ENCODE data around the gene MTOR. TPM values are rescaled to one million over a fixed set of nuclear protein-coding genes. Genes with fewer than 3 reads are reported as not detected.
A peak's percentile ranks its signal among the peaks of the same experiment; 100 is the strongest.
"Not testable (repeated sequence)": the region's sequence is repeated elsewhere in the genome, so short reads cannot be mapped to it uniquely, and the experiment has no call there.

Gene MTOR
- polyA plus RNA-seq, 4 donors, result 27.5 to 45.6 (median 40.9) TPM

- DNase-seq (ENCODE audit: low read depth in 4 of 4, low spot score in 3 of 4), result no peak
These were observed 19.4 kb upstream of the MTOR start for GRCh38 chr1:11281518-11282331.

GRCh38 chr1:11280719-11281376 is 18.5 kb upstream of the MTOR start:
- DNase-seq (ENCODE audit: low read depth in 4 of 4, low spot score in 3 of 4), result no peak

GRCh38 chr1:11279630-11280029 is 17.3 kb upstream of the MTOR start:
- no peak for DNase-seq (ENCODE audit: low read depth in 4 of 4, low spot score in 3 of 4)

- no peak for DNase-seq (ENCODE audit: low read depth in 4 of 4, low spot score in 3 of 4)
These were observed 16.8 kb upstream of the MTOR start for GRCh38 chr1:11279152-11279551.

GRCh38 chr1:11273595-11274234 is 11.4 kb upstream of the MTOR start:
- DNase-seq (ENCODE audit: low read depth in 4 of 4, low spot score in 3 of 4), result no peak

GRCh38 chr1:11272832-11273594 is 10.7 kb upstream of the MTOR start, which contains the start of gene UBIAD1:
Gene UBIAD1 (plus strand): TSS chr1:11273198. CDS start chr1:11273532, 334 bp downstream.
- peak; percentile 64 to 79 (median 78) for DNase-seq (ENCODE audit: low read depth in 4 of 4, low spot score in 3 of 4)

- DNase-seq (ENCODE audit: low read depth in 4 of 4, low spot score in 3 of 4), result no peak
These were observed 10.1 kb upstream of the MTOR start for GRCh38 chr1:11272544-11272831.

- not testable (repeated sequence) for DNase-seq (ENCODE audit: low read depth in 4 of 4, low spot score in 3 of 4)
These were observed 5.3 kb upstream of the MTOR start for GRCh38 chr1:11267350-11268337.

GRCh38 chr1:11266268-11267074 is 4.1 kb upstream of the MTOR start:
- no peak for DNase-seq (ENCODE audit: low read depth in 4 of 4, low spot score in 3 of 4)

GRCh38 chr1:11256299-11256698 is 6.1 kb downstream of the MTOR start:
- no peak for DNase-seq (ENCODE audit: low read depth in 4 of 4, low spot score in 3 of 4)

GRCh38 chr1:11253226-11253625 is 9.1 kb downstream of the MTOR start:
- DNase-seq (ENCODE audit: low read depth in 4 of 4, low spot score in 3 of 4), result no peak

- DNase-seq (ENCODE audit: low read depth in 4 of 4, low spot score in 3 of 4), result no peak
These were observed 9.8 kb downstream of the MTOR start for GRCh38 chr1:11252538-11252937.

GRCh38 chr1:11248169-11248568 is 14.2 kb downstream of the MTOR start:
- DNase-seq (ENCODE audit: low read depth in 4 of 4, low spot score in 3 of 4), result no peak

- no peak for DNase-seq (ENCODE audit: low read depth in 4 of 4, low spot score in 3 of 4)
These were observed 16.2 kb downstream of the MTOR start for GRCh38 chr1:11245904-11246719.

GRCh38 chr1:11245248-11245647 is 17.1 kb downstream of the MTOR start:
- no peak for DNase-seq (ENCODE audit: low read depth in 4 of 4, low spot score in 3 of 4)

- DNase-seq (ENCODE audit: low read depth in 4 of 4, low spot score in 3 of 4), result no peak
These were observed 24.0 kb downstream of the MTOR start for GRCh38 chr1:11238311-11238710.

GRCh38 chr1:11237356-11237755 is 25.0 kb downstream of the MTOR start:
- DNase-seq (ENCODE audit: low read depth in 4 of 4, low spot score in 3 of 4), result no peak

GRCh38 chr1:11233208-11233607 is 29.1 kb downstream of the MTOR start:
- no peak for DNase-seq (ENCODE audit: low read depth in 4 of 4, low spot score in 3 of 4)

All from left renal pelvis (tissue), 4 donors.